Neural cell (in vitro differentiated cells): Measurements from ENCODE around the gene AFAP1L1. TPM values are rescaled to one million over a fixed set of nuclear protein-coding genes. Genes with fewer than 3 reads are reported as not detected.

Experiments used
- H2AFZ ChIP-seq: fragments of 200-600, 300-800 bp; sonication (generic), shearing (Covaris generic); 2 replicates; pipeline ENCODE4 v1.6.0; 2014; ENCODE audit warnings: low read depth, mild to moderate bottlenecking, antibody characterized with exemption, low read length, moderate library complexity
- H3F3A ChIP-seq: fragments of 200-600 bp; shearing (Covaris generic); 2 replicates; pipeline ENCODE4 v1.6.1; 2016; ENCODE audit warnings: mild to moderate bottlenecking, moderate library complexity, mixed read lengths, antibody characterized with exemption, low read length; ENCODE audit not compliant: insufficient read depth, poor library complexity, severe bottlenecking
- H3K27ac ChIP-seq: fragments of 200-600, 300-800 bp; sonication (generic), shearing (Covaris generic); 2 replicates; pipeline ENCODE4 v1.5.1; 2014; ENCODE audit warnings: mild to moderate bottlenecking, low read length, moderate library complexity
- H3K27me3 ChIP-seq: fragments of 300-800, 200-600 bp; sonication (generic), shearing (Covaris generic); 2 replicates; pipeline ENCODE4 v1.6.0; 2014; ENCODE audit warnings: mild to moderate bottlenecking, low read depth, low read length, moderate library complexity; ENCODE audit not compliant: insufficient read depth
- H3K36me3 ChIP-seq: fragments of 300-800, 200-600 bp; sonication (generic), shearing (Covaris generic); 2 replicates; pipeline ENCODE4 v1.5.1; 2014; ENCODE audit warnings: mild to moderate bottlenecking, antibody characterized with exemption, low read length, moderate library complexity; ENCODE audit not compliant: insufficient read depth
- H3K4me2 ChIP-seq: fragments of 300-800, 200-600 bp; sonication (generic), shearing (Covaris generic); 2 replicates; pipeline ENCODE4 v1.6.0; 2014; ENCODE audit warnings: mild to moderate bottlenecking, low read length
- H3K4me3 ChIP-seq: fragments of 300-800, 200-600 bp; sonication (generic), shearing (Covaris generic); 2 replicates; pipeline ENCODE4 v1.5.1; 2014; ENCODE audit warnings: mild to moderate bottlenecking, low read length, moderate library complexity
- H3K79me2 ChIP-seq: fragments of 200-600 bp; shearing (Covaris generic); replicated peaks from 2 replicates; pipeline ENCODE4 v1.6.0; 2014; ENCODE audit warnings: mild to moderate bottlenecking, low read length, moderate library complexity; ENCODE audit not compliant: insufficient read depth
- H3K9ac ChIP-seq: fragments of 300-800, 200-600 bp; sonication (generic), shearing (Covaris generic); 2 replicates; pipeline ENCODE4 v1.6.1; 2016; ENCODE audit warnings: mild to moderate bottlenecking, low read length, mixed read lengths
- H3K9me2 ChIP-seq: fragments of 200-600 bp; shearing (Covaris generic); 2 replicates; pipeline ENCODE4 v1.6.1; 2016; ENCODE audit warnings: mild to moderate bottlenecking, low read length, mixed read lengths; ENCODE audit not compliant: insufficient read depth
- H3K9me3 ChIP-seq: fragments of 200-600, 300-800 bp; sonication (generic), shearing (Covaris generic); 2 replicates; pipeline ENCODE4 v1.6.1; 2016; ENCODE audit warnings: mild to moderate bottlenecking, mixed run types, low read length, moderate library complexity, mixed read lengths
- H4K20me1 ChIP-seq: fragments of 200-600 bp; shearing (Covaris generic); 2 replicates; pipeline ENCODE4 v1.6.1; 2016; ENCODE audit warnings: mild to moderate bottlenecking, mixed run types; ENCODE audit not compliant: insufficient read depth
- EP300 ChIP-seq: fragments of 450-650 bp; conservative IDR thresholded peaks from 2 replicates; pipeline ENCODE4 v1.6.1; 2014; ENCODE audit warnings: antibody characterized with exemption, mild to moderate bottlenecking, moderate library complexity; ENCODE audit not compliant: poor library complexity, severe bottlenecking
- EZH2 ChIP-seq: fragments of 200-600, 300-800 bp; shearing (Covaris generic), sonication (generic); IDR thresholded peaks from 2 replicates; pipeline ENCODE4 v1.6.1; 2014; ENCODE audit warnings: antibody characterized with exemption, low read length, borderline replicate concordance, mild to moderate bottlenecking; ENCODE audit not compliant: insufficient read depth, poor library complexity, severe bottlenecking
- MXI1 ChIP-seq: fragments of 450-650 bp; conservative IDR thresholded peaks from 2 replicates; pipeline ENCODE4 v1.6.1; 2014; ENCODE audit warnings: antibody characterized with exemption, mild to moderate bottlenecking; ENCODE audit not compliant: poor library complexity, severe bottlenecking
- POLR2AphosphoS5 ChIP-seq: IDR thresholded peaks from 2 replicates; pipeline ENCODE4 v1.6.1; 2012
- RAD21 ChIP-seq: fragments of 450-650 bp; conservative IDR thresholded peaks from 2 replicates; pipeline ENCODE4 v1.6.1; 2014; ENCODE audit warnings: antibody characterized with exemption, mild to moderate bottlenecking, moderate library complexity
- SMC3 ChIP-seq: fragments of 450-650 bp; conservative IDR thresholded peaks from 2 replicates; pipeline ENCODE4 v1.6.1; 2014; ENCODE audit warnings: antibody characterized with exemption, mild to moderate bottlenecking, moderate library complexity; ENCODE audit not compliant: poor library complexity
- TAF1 ChIP-seq: IDR thresholded peaks from 2 replicates; pipeline ENCODE4 v1.6.1; 2012; ENCODE audit warnings: low read depth
- polyA plus RNA-seq: library from polyadenylated mRNA; depleted of rRNA; stranded (reverse); fragments of >200 nt; gene quantifications from 2 replicates; pipeline ENCODE4 v1.2.3, GENCODE V29; 2014
- TF ChIP-seq, protein P1 (sequence below): fragments of 450-650 bp; IDR thresholded peaks from 2 replicates; pipeline ENCODE4 v1.5.1; 2014; ENCODE audit warnings: antibody characterized with exemption, mild to moderate bottlenecking, moderate library complexity; ENCODE audit not compliant: poor library complexity, severe bottlenecking
- TF ChIP-seq, protein P2 (sequence below): IDR thresholded peaks from 2 replicates; pipeline ENCODE4 v1.6.1; 2012; ENCODE audit warnings: borderline replicate concordance

The AFAP1L1 gene
- polyA plus RNA-seq, 1 donor from 2014 or later: not detected

DNA sequence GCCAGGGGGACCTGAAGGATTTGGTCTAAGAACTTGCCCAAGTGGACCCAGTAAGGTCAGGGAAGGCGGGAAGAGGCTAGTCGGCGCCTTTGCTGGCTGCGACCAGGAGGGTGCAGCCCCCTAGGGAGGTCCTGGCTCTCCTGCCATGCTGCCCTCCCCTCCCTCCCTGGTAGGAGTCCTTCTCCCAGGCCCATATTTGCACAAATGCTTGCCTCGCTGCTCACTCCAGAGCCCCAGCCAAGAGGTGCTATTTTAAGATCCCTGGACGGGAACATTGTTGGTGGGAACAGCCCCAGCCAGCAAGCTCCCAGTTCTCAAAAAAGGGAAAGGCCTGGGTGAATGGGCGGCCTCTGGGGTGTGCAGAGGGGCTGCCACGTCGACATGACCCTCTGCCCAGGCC, 111.7 kb downstream of the AFAP1L1 start:
- no peaks in the 10 kb centered on the region for H3K27me3 ChIP-seq
- no peak overlapping the region for H3K9ac ChIP-seq
- H3K4me2 ChIP-seq: no peak overlapping the region
- H3K9me2 ChIP-seq: no peaks in the 10 kb centered on the region
- no peak overlapping the region for H3K4me3 ChIP-seq
- H3K9me3 ChIP-seq: no peaks in the 10 kb centered on the region
- H3K79me2 ChIP-seq: no peaks in the 10 kb centered on the region
- H4K20me1 ChIP-seq: no peaks in the 10 kb centered on the region
- no peaks in the 10 kb centered on the region for H3F3A ChIP-seq
- TF ChIP-seq TAF1 (no peak), POLR2AphosphoS5 (no peak), EP300 (no peak), MXI1 (no peak), SMC3 (no peak), RAD21 (no peak), EZH2 (no peak)
- TF ChIP-seq, protein P1, sequence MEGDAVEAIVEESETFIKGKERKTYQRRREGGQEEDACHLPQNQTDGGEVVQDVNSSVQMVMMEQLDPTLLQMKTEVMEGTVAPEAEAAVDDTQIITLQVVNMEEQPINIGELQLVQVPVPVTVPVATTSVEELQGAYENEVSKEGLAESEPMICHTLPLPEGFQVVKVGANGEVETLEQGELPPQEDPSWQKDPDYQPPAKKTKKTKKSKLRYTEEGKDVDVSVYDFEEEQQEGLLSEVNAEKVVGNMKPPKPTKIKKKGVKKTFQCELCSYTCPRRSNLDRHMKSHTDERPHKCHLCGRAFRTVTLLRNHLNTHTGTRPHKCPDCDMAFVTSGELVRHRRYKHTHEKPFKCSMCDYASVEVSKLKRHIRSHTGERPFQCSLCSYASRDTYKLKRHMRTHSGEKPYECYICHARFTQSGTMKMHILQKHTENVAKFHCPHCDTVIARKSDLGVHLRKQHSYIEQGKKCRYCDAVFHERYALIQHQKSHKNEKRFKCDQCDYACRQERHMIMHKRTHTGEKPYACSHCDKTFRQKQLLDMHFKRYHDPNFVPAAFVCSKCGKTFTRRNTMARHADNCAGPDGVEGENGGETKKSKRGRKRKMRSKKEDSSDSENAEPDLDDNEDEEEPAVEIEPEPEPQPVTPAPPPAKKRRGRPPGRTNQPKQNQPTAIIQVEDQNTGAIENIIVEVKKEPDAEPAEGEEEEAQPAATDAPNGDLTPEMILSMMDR: no peak
- TF ChIP-seq, protein P2, sequence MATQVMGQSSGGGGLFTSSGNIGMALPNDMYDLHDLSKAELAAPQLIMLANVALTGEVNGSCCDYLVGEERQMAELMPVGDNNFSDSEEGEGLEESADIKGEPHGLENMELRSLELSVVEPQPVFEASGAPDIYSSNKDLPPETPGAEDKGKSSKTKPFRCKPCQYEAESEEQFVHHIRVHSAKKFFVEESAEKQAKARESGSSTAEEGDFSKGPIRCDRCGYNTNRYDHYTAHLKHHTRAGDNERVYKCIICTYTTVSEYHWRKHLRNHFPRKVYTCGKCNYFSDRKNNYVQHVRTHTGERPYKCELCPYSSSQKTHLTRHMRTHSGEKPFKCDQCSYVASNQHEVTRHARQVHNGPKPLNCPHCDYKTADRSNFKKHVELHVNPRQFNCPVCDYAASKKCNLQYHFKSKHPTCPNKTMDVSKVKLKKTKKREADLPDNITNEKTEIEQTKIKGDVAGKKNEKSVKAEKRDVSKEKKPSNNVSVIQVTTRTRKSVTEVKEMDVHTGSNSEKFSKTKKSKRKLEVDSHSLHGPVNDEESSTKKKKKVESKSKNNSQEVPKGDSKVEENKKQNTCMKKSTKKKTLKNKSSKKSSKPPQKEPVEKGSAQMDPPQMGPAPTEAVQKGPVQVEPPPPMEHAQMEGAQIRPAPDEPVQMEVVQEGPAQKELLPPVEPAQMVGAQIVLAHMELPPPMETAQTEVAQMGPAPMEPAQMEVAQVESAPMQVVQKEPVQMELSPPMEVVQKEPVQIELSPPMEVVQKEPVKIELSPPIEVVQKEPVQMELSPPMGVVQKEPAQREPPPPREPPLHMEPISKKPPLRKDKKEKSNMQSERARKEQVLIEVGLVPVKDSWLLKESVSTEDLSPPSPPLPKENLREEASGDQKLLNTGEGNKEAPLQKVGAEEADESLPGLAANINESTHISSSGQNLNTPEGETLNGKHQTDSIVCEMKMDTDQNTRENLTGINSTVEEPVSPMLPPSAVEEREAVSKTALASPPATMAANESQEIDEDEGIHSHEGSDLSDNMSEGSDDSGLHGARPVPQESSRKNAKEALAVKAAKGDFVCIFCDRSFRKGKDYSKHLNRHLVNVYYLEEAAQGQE: no peak
- H3K36me3 ChIP-seq: no peaks in the 10 kb centered on the region
- H3K27ac ChIP-seq: no peak overlapping the region
- H2AFZ ChIP-seq: no peak overlapping the region

GRCh38 chr5:149386166-149386565, 114.5 kb downstream of the AFAP1L1 start:
- Histone ChIP-seq H3K27ac (no peak overlapping the region), H3K4me3 (no peak overlapping the region), H3K4me2 (no peak overlapping the region), H3F3A (no peaks in the 10 kb centered on the region), H3K9me3 (no peaks in the 10 kb centered on the region), H3K36me3 (no peaks in the 10 kb centered on the region), H3K9me2 (no peaks in the 10 kb centered on the region), H3K27me3 (no peaks in the 10 kb centered on the region), H3K9ac (no peak overlapping the region), H4K20me1 (no peaks in the 10 kb centered on the region), H2AFZ (no peak overlapping the region), H3K79me2 (no peaks in the 10 kb centered on the region)
- no peak for TF ChIP-seq SMC3
- no peak for TF ChIP-seq EP300
- TF ChIP-seq, protein P2: no peak
- TF ChIP-seq, protein P1: no peak
- no peak for TF ChIP-seq TAF1
- no peak for TF ChIP-seq POLR2AphosphoS5
- no peak for TF ChIP-seq EZH2
- no peak for TF ChIP-seq MXI1
- no peak for TF ChIP-seq RAD21
